ENCODE data around the gene ACSL6.
A peak's percentile ranks its signal among the peaks of the same experiment; 100 is the strongest.

The ACSL6 gene

GRCh38 chr5:132005591-132005990, 5.9 kb downstream of the ACSL6 start:
- DNase-seq (ENCODE audit: low read depth, low spot score), result no peak
- no peak overlapping the region for H3K4me3 ChIP-seq (ENCODE audit: low read length)

GRCh38 chr5:132003982-132004381, 7.5 kb downstream of the ACSL6 start:
- DNase-seq (ENCODE audit: low read depth, low spot score), result no peak
- H3K4me3 ChIP-seq (ENCODE audit: low read length), result no peak overlapping the region

GRCh38 chr5:132003170-132003744, 8.2 kb downstream of the ACSL6 start:
- H3K4me3 ChIP-seq (ENCODE audit: low read length), result no peak overlapping the region
- DNase-seq (ENCODE audit: low read depth, low spot score), result no peak

GRCh38 chr5:132002757-132003156, 8.7 kb downstream of the ACSL6 start:
- DNase-seq (ENCODE audit: low read depth, low spot score), result no peak
- no peak overlapping the region for H3K4me3 ChIP-seq (ENCODE audit: low read length)

GRCh38 chr5:132001647-132002561, 9.6 kb downstream of the ACSL6 start:
- no peak overlapping the region; the same call in 1 of the 2 replicates for H3K4me3 ChIP-seq (ENCODE audit: low read length)
- no peak for DNase-seq (ENCODE audit: low read depth, low spot score)

- peak; percentile 95 for DNase-seq (ENCODE audit: low read depth, low spot score)
- peak overlapping the region; percentile 39 for H3K4me3 ChIP-seq (ENCODE audit: low read length)
These were observed 10.6 kb downstream of the ACSL6 start for GRCh38 chr5:132000677-132001453.

- H3K4me3 ChIP-seq (ENCODE audit: low read length), result peak overlapping the region; percentile 39
- no peak for DNase-seq (ENCODE audit: low read depth, low spot score)
These were observed 11.3 kb downstream of the ACSL6 start for GRCh38 chr5:132000241-132000490.

- peak overlapping the region; percentile 44 for H3K4me3 ChIP-seq (ENCODE audit: low read length)
- DNase-seq (ENCODE audit: low read depth, low spot score), result peak; percentile 79
These were observed 11.8 kb downstream of the ACSL6 start for GRCh38 chr5:131999441-132000240.

- H3K4me3 ChIP-seq (ENCODE audit: low read length), result peak overlapping the region; percentile 44
- DNase-seq (ENCODE audit: low read depth, low spot score), result no peak
These were observed 12.4 kb downstream of the ACSL6 start for GRCh38 chr5:131999041-131999440.

GRCh38 chr5:131998431-131999040, 12.9 kb downstream of the ACSL6 start:
- no peak for DNase-seq (ENCODE audit: low read depth, low spot score)
- peak overlapping the region; percentile 44 for H3K4me3 ChIP-seq (ENCODE audit: low read length)

- H3K4me3 ChIP-seq (ENCODE audit: low read length), result no peak overlapping the region
- no peak for DNase-seq (ENCODE audit: low read depth, low spot score)
These were observed 13.7 kb downstream of the ACSL6 start for GRCh38 chr5:131997727-131998117.

- DNase-seq (ENCODE audit: low read depth, low spot score), result no peak
- H3K4me3 ChIP-seq (ENCODE audit: low read length), result no peak overlapping the region
These were observed 14.3 kb downstream of the ACSL6 start for GRCh38 chr5:131997026-131997726.

GRCh38 chr5:131996210-131997025, 15.0 kb downstream of the ACSL6 start:
- peak; percentile 67 for DNase-seq (ENCODE audit: low read depth, low spot score)
- H3K4me3 ChIP-seq (ENCODE audit: low read length), result no peak overlapping the region

- DNase-seq (ENCODE audit: low read depth, low spot score), result no peak
- no peak overlapping the region for H3K4me3 ChIP-seq (ENCODE audit: low read length)
These were observed 16.8 kb downstream of the ACSL6 start for GRCh38 chr5:131994533-131995226.

- DNase-seq (ENCODE audit: low read depth, low spot score), result no peak
- no peak overlapping the region for H3K4me3 ChIP-seq (ENCODE audit: low read length)
These were observed 17.4 kb downstream of the ACSL6 start for GRCh38 chr5:131994090-131994489.

- no peak overlapping the region for H3K4me3 ChIP-seq (ENCODE audit: low read length)
- no peak for DNase-seq (ENCODE audit: low read depth, low spot score)
These were observed 17.8 kb downstream of the ACSL6 start for GRCh38 chr5:131993676-131994075.

- no peak for DNase-seq (ENCODE audit: low read depth, low spot score)
- H3K4me3 ChIP-seq (ENCODE audit: low read length), result no peak overlapping the region
These were observed 19.1 kb downstream of the ACSL6 start for GRCh38 chr5:131992370-131992769.
